ENCODE data around the gene GLRA1.

GRCh38 chr5:151812757-151813309, 111.8 kb downstream of the GLRA1 start:
- TF ChIP-seq CTCF (IDR thresholded peaks at IDR 0.05 in 8 of 11, conservative IDR thresholded peaks at IDR 0.05 in 3 of 11) (no peak), POLR2A (IDR thresholded peaks at IDR 0.05) (no peak)
